HG03025 (cell line): ENCODE results near the gene RSPH9.
A peak's percentile ranks its signal among the peaks of the same experiment; 100 is the strongest.
"Not testable (repeated sequence)": the region's sequence is repeated elsewhere in the genome, so short reads cannot be mapped to it uniquely, and the experiment has no call there.

Experiments
- ATAC-seq: cut with Tn5 transposase; IDR thresholded peaks from one replicate; pipeline ENCODE4 v1.9.1; 2021; ENCODE audit warnings: mild to moderate bottlenecking, moderate library complexity; ENCODE audit not compliant: unreplicated experiment, low FRiP score

Gene RSPH9

DNA sequence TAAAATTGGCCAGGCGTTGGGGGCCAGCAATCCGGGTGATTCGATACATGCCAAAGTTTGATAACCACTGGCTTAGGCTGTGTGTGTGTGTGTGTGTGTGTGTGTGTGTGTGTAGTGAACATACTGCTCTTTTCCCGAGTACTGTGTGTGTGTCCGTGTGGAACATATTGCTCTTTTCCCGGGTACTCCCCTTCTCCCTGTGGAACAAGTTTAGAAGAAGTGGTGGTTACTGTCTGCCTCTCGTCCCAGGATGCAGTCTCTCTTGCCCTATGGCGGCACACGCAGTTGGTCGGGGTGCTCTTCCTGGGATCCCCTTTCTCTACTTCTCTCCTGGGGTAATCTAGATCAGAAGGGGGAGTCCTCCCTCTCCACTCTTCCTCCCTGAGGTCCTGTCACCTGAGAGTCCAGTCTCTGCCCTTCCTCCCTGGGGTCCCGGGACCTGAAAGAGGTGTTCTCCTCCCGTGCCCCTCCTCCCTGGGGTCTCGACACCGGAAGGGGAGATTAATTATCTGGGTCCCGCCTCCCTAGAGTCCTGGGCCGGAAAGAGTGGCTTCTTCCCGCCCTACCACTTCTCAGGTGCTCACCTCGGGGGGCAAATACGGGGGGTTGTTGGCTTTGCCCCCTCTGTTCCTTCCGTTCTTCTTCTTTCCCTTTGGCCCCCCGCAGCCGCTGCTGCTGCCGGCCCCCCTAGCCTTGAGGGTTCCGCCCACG, 16.3 kb upstream of the RSPH9 start:
- ATAC-seq: peak; percentile 24

DNA sequence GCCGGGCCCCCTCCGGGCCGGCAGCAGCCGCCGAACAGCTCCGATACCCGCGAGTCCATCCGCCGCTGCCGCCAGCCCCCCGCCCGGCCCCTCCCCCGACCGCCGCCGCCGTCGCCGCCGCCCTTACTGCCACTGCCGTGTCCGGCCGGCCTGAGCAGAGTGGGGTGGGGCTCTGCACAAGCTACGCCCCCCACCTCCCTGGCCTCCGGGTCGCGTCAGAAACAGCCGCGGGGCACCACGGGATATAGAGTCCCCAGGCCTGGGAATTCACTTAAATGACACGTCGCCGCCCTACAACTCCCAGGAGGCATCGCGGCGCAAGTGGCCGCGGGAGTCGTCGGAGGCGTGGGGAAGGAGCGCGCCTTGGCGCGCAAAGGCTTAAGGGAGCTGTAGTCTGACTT, 15.7 kb upstream of the RSPH9 start, which contains the start of gene GTPBP2:
Gene GTPBP2, minus strand, starts transcription at position 161 of the 401 bp plus-strand sequence. Its CDS starts 102 bp downstream, at position 59.
- peak; percentile 64 for ATAC-seq

GRCh38 chr6:43629505-43630300, 15.1 kb upstream of the RSPH9 start:
- peak; percentile 50 for ATAC-seq

DNA sequence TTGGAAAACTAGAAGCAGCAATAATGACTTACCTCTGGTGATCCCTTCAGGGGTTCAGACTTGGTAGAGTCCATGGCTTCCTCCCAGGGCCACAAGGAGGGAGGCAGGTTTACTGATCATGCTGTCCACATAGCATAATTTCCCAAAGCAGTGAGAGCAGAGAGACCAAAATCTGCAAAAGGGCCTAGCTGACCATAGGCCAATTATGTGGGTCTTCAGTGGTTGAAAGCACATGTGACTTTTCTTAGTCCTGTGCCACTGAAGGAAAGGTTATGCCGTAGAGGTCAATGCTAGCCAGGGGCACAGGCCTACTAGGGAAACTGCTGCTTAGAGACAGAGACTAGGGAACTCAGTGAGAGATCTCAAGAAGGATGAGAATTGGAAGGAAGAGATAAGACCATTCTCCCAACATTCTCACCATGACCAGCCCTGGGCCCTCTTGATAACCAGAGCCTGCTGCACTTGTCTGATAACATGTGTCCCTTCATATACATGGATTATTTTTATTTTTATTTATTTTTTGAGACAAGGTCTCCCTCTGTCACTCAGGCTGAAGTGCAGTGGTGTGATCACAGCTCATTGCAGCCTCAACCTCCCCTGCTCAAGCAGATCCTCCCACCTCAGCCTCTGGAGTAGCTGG, 13.7 kb upstream of the RSPH9 start:
- ATAC-seq: no peak

DNA sequence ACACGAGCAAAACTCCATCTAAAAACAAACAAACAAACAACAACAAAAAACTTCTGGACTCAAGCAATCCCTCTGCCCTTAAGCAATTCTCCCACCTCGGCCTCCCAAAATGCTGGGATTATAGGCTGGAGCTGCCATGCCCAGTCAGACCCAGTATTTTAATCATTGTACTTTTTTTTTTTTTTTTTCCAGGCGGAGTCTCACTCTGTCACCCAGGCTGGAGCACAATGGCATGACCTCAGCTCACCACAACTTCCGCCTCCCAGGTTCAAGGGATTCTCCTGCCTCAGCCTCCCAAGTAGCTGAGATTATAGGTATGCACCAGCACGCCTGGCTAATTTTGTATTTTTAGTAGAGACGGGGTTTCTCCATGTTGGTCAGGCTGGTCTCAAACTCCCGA, 11.8 kb upstream of the RSPH9 start:
- not testable (repeated sequence) for ATAC-seq

- ATAC-seq: no peak
Observed at GRCh38 chr6:43634702-43635303, 10.0 kb upstream of the RSPH9 start.

- ATAC-seq: peak; percentile 78
Observed at GRCh38 chr6:43635387-43636307, 9.2 kb upstream of the RSPH9 start, which contains the start of gene MAD2L1BP. Gene MAD2L1BP, plus strand, starts transcription at chr6:43635840. Its CDS starts 36 bp downstream, at chr6:43635876.

DNA sequence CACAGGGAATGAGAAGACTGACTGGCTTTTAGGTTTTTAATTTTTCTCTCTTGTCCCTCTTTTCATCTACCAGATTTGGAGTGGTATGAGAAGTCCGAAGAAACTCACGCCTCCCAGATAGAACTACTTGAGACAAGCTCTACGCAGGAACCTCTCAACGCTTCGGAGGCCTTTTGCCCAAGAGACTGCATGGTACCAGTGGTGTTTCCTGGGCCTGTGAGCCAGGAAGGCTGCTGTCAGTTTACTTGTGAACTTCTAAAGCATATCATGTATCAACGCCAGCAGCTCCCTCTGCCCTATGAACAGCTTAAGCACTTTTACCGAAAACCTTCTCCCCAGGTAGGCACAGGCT, 8.6 kb upstream of the RSPH9 start:
- ATAC-seq: no peak

- ATAC-seq: no peak
Observed at GRCh38 chr6:43639984-43640800, 4.6 kb upstream of the RSPH9 start.

DNA sequence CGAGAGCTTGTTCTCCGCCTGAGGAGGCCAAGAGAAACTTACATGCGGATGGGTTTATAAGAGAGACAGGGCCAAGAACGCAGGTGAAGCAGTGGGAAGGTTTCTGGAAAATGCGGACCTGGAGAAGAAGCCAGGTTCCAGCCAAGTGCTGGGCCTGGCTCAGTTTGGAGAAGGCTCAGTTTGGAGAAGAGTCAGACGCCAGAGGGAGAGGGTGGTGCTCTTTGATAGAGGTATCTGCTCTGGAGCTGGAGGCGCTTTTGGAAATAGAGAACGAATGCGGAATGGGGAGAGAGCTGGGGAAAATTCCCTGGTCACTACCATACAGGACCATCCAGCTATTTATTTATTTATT, 753 bp downstream of the RSPH9 start:
- no peak for ATAC-seq

- ATAC-seq: no peak
Observed at GRCh38 chr6:43647613-43648012, 2.8 kb downstream of the RSPH9 start.

- ATAC-seq: no peak
Observed at GRCh38 chr6:43648248-43648647, 3.4 kb downstream of the RSPH9 start.

DNA sequence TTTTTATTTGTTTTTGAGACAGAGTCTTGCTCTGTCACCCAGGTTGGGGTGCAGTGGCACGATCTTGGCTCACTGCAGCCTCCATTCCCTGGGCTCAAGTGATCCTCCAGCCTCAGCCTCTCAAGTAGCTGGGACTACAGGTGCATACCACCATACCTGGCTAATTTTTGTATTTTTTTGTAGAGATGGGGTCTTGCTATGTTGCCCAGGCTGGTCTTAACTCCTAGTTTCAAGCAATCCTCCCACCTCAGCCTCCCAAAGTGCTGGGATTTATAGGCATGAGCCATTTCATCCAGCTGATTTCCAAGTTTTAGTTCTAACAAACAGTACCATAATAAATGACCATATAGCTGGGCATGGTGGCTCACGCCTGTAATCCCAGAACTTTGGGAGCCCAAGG, 8.0 kb downstream of the RSPH9 start:
- ATAC-seq: not testable (repeated sequence)

GRCh38 chr6:43657221-43657802, 12.5 kb downstream of the RSPH9 start:
- no peak for ATAC-seq

GRCh38 chr6:43658161-43658560, 13.3 kb downstream of the RSPH9 start:
- ATAC-seq: no peak

DNA sequence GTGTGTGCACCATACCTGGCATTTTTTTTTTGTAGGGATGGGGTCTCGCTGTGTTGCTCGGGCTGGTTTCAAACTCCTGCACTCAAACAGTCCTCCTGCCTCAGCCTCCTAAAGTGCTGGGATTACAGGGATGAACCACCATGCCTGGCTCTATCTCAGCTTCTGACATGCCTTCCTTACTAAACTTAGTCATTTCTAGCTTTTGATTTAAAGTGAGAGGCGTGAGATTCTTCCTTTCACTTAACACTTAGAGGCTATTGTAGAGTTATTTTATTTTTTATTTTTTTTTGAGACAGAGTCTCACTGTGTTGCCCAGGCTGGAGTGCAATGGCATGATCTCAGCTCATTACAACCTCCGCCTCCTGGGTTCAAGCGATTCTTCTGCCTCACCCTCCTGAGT, 18.1 kb downstream of the RSPH9 start:
- ATAC-seq: not testable (repeated sequence)

DNA sequence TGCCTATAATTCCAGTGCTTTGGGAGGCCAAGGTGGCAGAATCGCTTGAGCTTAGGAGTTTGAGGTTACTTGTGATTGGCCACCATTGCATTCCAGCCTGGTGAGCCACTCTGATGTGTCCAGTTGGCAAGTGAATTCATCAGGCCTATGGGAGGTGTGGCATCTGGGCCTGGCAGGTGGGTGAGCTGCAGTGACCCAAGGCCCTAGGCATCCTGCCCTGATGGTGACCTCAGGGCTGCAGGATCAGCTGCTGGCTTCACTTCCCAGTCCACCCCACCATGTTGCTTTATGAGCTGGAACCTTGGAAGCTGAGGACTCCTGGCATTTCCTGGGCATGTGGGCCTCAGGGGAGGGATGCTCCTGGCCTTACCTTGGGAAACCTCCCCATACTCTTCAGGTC, 20.5 kb downstream of the RSPH9 start:
- ATAC-seq: no peak

DNA sequence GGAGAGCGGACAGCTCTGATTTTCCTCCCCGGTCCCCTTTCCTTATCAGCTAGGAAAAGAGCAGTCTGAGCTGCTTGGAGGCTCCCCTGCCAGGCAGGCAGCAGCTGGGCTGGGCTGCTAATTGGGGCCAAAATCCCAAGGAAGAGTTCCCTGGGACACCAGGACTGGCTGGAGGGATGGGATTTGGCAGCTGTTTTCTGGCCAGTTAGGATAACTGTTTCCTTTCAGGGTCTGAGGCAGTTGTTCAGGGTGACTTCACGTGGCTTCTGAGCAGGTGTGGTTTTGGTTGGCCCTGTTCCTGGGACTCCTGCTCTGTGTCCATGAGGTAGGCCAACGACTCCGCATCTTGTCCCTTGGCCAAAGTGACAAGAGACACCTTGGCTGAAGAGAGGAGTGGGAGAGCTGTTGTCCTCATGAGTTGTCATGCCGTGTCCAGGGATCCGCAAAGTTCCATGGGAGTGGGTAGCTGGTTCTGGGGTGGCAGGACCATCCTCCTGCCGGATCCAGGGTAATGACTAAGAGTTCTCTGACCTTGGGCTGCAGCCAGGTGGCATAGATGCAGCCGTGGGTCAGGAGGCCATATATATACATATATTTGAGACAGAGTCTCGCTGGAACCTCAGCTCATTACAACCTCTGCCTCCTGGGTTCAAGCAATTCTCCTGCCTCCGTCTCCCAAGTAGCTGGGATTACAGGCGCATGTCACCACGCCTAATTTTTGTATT, 21.5 kb downstream of the RSPH9 start:
- ATAC-seq: no peak
